Osteoblast (primary cell): ENCODE data around the gene KCNAB1. TPM values are rescaled to one million over a fixed set of nuclear protein-coding genes. Genes with fewer than 3 reads are reported as not detected.

Experiments used
- DNase-seq: peaks from one replicate; pipeline ENCODE4 v3.0.0; 2011; ENCODE audit warnings: low spot score, mixed read lengths; ENCODE audit not compliant: insufficient read length; ENCODE audit errors: missing footprints
- H2AFZ ChIP-seq: 2 replicates; pipeline ENCODE4 v1.6.0; 2011; ENCODE audit warnings: mild to moderate bottlenecking, low read length
- H3K27ac ChIP-seq: 2 replicates; pipeline ENCODE4 v1.5.1; 2011; ENCODE audit warnings: mild to moderate bottlenecking, low read depth, low read length, moderate library complexity
- H3K27me3 ChIP-seq: 2 replicates; pipeline ENCODE4 v1.6.0; 2012; ENCODE audit warnings: mild to moderate bottlenecking, control low read depth, inconsistent platforms, low read length, moderate library complexity; ENCODE audit not compliant: insufficient read depth
- H3K36me3 ChIP-seq: 2 replicates; pipeline ENCODE4 v1.5.1; 2011; ENCODE audit warnings: mild to moderate bottlenecking, low read length, control low read depth, moderate library complexity; ENCODE audit not compliant: insufficient read depth
- H3K4me1 ChIP-seq: 2 replicates; pipeline ENCODE4 v1.5.1; 2011; ENCODE audit warnings: mild to moderate bottlenecking, low read length, control low read depth, moderate library complexity; ENCODE audit not compliant: insufficient read depth
- H3K4me2 ChIP-seq: 2 replicates; pipeline ENCODE4 v1.6.0; 2011; ENCODE audit warnings: mild to moderate bottlenecking, low read length; ENCODE audit not compliant: insufficient read depth
- H3K4me3 ChIP-seq: fragments of 200-600 bp; sonication (generic); 3 replicates; pipeline ENCODE4 v1.5.1; 2012; ENCODE audit warnings: mild to moderate bottlenecking, low read length, inconsistent platforms; ENCODE audit not compliant: insufficient read depth
- H3K79me2 ChIP-seq: 2 replicates; pipeline ENCODE4 v1.6.0; 2012; ENCODE audit warnings: mild to moderate bottlenecking, low read length, control low read depth, inconsistent platforms; ENCODE audit not compliant: insufficient read depth
- H3K9me3 ChIP-seq: 2 replicates; pipeline ENCODE4 v1.5.1; 2011; ENCODE audit warnings: low read depth, low read length, control low read depth
- H4K20me1 ChIP-seq: 2 replicates; pipeline ENCODE4 v1.6.0; 2012; ENCODE audit warnings: mild to moderate bottlenecking, low read length, control low read depth; ENCODE audit not compliant: insufficient read depth
- CTCF ChIP-seq: IDR thresholded peaks from 2 replicates; pipeline ENCODE4 v1.5.1; 2011; ENCODE audit warnings: mild to moderate bottlenecking, low read depth, low read length, moderate library complexity; ENCODE audit errors: extremely low read depth
- total RNA-seq: library from RNA; depleted of rRNA; stranded (reverse); fragments of >200 nt; gene quantifications from 2 replicates; pipeline ENCODE4 v1.2.3, GENCODE V29; 2012

Gene KCNAB1
- total RNA-seq, 1 donor, result 0.36 TPM

GRCh38 chr3:156264771-156265170 is 144.4 kb downstream of the KCNAB1 start:
- Histone ChIP-seq H3K27me3 (no peaks in the 10 kb centered on the region), H3K4me3 (no peak overlapping the region), H3K79me2 (no peaks in the 10 kb centered on the region), H3K36me3 (no peaks in the 10 kb centered on the region), H3K27ac (no peak overlapping the region), H2AFZ (no peak overlapping the region), H3K4me1 (no peaks in the 10 kb centered on the region), H3K9me3 (no peaks in the 10 kb centered on the region), H3K4me2 (no peak overlapping the region), H4K20me1 (no peaks in the 10 kb centered on the region)
- DNase-seq, result peak; percentile 3
- TF ChIP-seq CTCF, result no peak

- no peaks in the 10 kb centered on the region for H4K20me1 ChIP-seq
- no peak for TF ChIP-seq CTCF
- no peaks in the 10 kb centered on the region for H3K79me2 ChIP-seq
- no peaks in the 10 kb centered on the region for H3K36me3 ChIP-seq
- no peaks in the 10 kb centered on the region for H3K27me3 ChIP-seq
- H3K4me3 ChIP-seq, result no peak overlapping the region
- H3K27ac ChIP-seq, result no peak overlapping the region
- no peak overlapping the region for H3K4me2 ChIP-seq
- H3K9me3 ChIP-seq, result no peaks in the 10 kb centered on the region
- no peaks in the 10 kb centered on the region for H3K4me1 ChIP-seq
- H2AFZ ChIP-seq, result no peak overlapping the region
- no peak for DNase-seq
Measured at GRCh38 chr3:156271508-156271907, 151.1 kb downstream of the KCNAB1 start.

GRCh38 chr3:156271995-156272719 is 151.8 kb downstream of the KCNAB1 start:
- no peak overlapping the region for H3K27ac ChIP-seq
- no peak overlapping the region for H2AFZ ChIP-seq
- H3K27me3 ChIP-seq, result no peaks in the 10 kb centered on the region
- TF ChIP-seq CTCF, result no peak
- no peaks in the 10 kb centered on the region for H3K4me1 ChIP-seq
- H4K20me1 ChIP-seq, result no peaks in the 10 kb centered on the region
- H3K79me2 ChIP-seq, result no peaks in the 10 kb centered on the region
- H3K4me3 ChIP-seq, result no peak overlapping the region
- H3K4me2 ChIP-seq, result no peak overlapping the region
- H3K36me3 ChIP-seq, result no peaks in the 10 kb centered on the region
- no peaks in the 10 kb centered on the region for H3K9me3 ChIP-seq
- no peak for DNase-seq

- Histone ChIP-seq H3K27me3 (no peaks in the 10 kb centered on the region), H4K20me1 (no peaks in the 10 kb centered on the region), H3K9me3 (no peaks in the 10 kb centered on the region), H3K4me2 (no peak overlapping the region), H3K36me3 (no peaks in the 10 kb centered on the region), H3K79me2 (no peaks in the 10 kb centered on the region), H3K4me1 (no peaks in the 10 kb centered on the region), H2AFZ (no peak overlapping the region), H3K27ac (no peak overlapping the region), H3K4me3 (no peak overlapping the region)
- no peak for DNase-seq
- no peak for TF ChIP-seq CTCF
Measured at GRCh38 chr3:156273111-156273694, 152.8 kb downstream of the KCNAB1 start.
